Right lobe of liver (tissue), 6 donors: ENCODE results near the gene MAP10. TPM values are rescaled to one million over a fixed set of nuclear protein-coding genes. Genes with fewer than 3 reads are reported as not detected.

Experiments used
- ATAC-seq, 4 donors: fragments of 200-7000 bp; cut with Tn5 transposase; one replicate each; pipeline ENCODE4 v1.9.1; 2020; ENCODE audit warnings: mild to moderate bottlenecking in 4 of 4, moderate library complexity in 4 of 4
- DNase-seq, 3 donors: peaks; one replicate each; pipeline ENCODE4 v3.0.0-alpha.2; 2020
- H3K27ac ChIP-seq, 3 donors: fragments of 200-600 bp; one replicate each; pipeline ENCODE4 v1.8.0; 2022
- H3K27me3 ChIP-seq, 2 donors: fragments of 200-600 bp; one replicate each; pipeline ENCODE4 v1.8.0; 2022
- H3K36me3 ChIP-seq, 4 donors: fragments of 200-600 bp; sonication (generic) in 1 of 4; one replicate each; pipeline versions ENCODE4 v1.5.1 to v1.8.0; 2017 to 2022; ENCODE audit warnings: control low read depth in 1 of 4
- H3K4me1 ChIP-seq, 4 donors: fragments of 200-600 bp; sonication (generic) in 1 of 4; one replicate each; pipeline versions ENCODE4 v1.5.1 to v1.8.0; 2017 to 2022; ENCODE audit warnings: control low read depth in 1 of 4
- H3K4me3 ChIP-seq, 3 donors: fragments of 200-600 bp; one replicate each; pipeline ENCODE4 v1.8.0; 2022
- H3K9me3 ChIP-seq, 4 donors: fragments of 200-600 bp; sonication (generic) in 1 of 4; one replicate each; pipeline versions ENCODE4 v1.5.1 to v1.8.0; 2017 to 2022; ENCODE audit warnings: control low read depth in 1 of 4
- CTCF ChIP-seq, 4 donors: fragments of 200-600 bp in 3 of 4; fragments of 450-650 bp in 1 of 4; IDR thresholded peaks; one replicate each; pipeline versions ENCODE4 v1.5.1 to v1.8.0; 2016 to 2022; ENCODE audit warnings: antibody characterized with exemption in 4 of 4, mild to moderate bottlenecking in 2 of 4
- POLR2A ChIP-seq: fragments of 450-650 bp; IDR thresholded peaks from one replicate; pipeline ENCODE4 v1.6.1; 2017; ENCODE audit warnings: antibody characterized with exemption, mild to moderate bottlenecking
- WGBS: methylation state at CpG from one replicate; pipeline ENCODE4 v1.1.6; 2018; ENCODE audit warnings: low coverage, low lambda C conversion rate; ENCODE audit not compliant: insufficient coverage; ENCODE audit errors: missing lambda C conversion rate; 5-methylcytosine and 5-hydroxymethylcytosine counted together
- intact Hi-C, 2 donors: fragments of 100-400 bp; cut with DNase I; formaldehyde crosslinking; loops; one replicate each; pipeline versions ENCODE4 v1.11.2 to v1.14.1; 2022
- total RNA-seq, 6 experiments: library from RNA; depleted of rRNA in 2 of 6; stranded (reverse); fragments of >200 nt in 2 of 6; fragmentation: NEBNext Ultra II Directional in 3 of 6; extraction: Animal tissue kit (Norgen Biotek cat#: 25700) in 3 of 6; gene quantifications; one replicate each; pipeline versions ENCODE4 v1.1.0 to v1.2.4, GENCODE V29; 2016 to 2023
- donor health status: DM: no; HTN: yes; CAD: no.
- donor health status: DM: no; HTN: no; CAD: no.
- donor health status: DM: no; HTN: no; CAD: no.
- donor health status: DM: no; HTN: yes; CAD: no.
- donor health status: DM: no; HTN: yes; CAD: no.

The MAP10 gene
- total RNA-seq, 6 experiments from 2014 or later, result 1.5 to 3.0 (median 1.8) TPM

DNA sequence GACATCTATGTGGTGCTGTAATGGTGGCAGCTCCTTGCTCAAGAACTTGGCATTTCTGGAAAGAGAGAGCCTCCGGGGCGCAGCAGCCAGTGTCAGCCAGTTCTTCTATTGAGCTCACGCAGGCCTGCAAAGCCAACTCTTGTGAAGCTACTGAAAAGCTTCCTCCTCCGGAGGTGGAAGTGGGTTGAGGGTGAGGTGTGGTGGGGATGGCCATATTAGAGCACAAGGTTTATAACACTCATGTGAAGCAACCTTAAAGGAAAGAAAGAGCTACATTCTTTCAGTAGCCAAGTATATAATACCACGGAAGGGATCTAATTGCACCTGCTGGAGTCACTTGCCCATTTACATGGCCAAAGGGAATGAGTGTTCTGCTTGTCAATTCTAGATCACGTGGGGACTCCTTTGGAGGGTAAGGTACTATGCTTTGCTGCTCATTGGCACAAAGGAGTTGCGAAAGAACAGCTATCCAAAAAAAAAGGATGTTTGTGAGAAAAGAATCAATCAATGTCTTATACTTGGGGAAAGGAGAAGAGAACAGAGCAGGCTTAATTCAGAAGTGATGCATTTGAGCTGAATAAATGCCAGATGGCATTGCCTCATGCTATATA, 18.3 kb upstream of the MAP10 start:
- intact Hi-C loops, result no loop called here
- TF ChIP-seq POLR2A (no peak), CTCF (IDR thresholded peaks at IDR 0.05) (no peak)
- Histone ChIP-seq H3K36me3 (no peaks in the 10 kb centered on the region), H3K27me3 (no peaks in the 10 kb centered on the region), H3K4me3 (no peak overlapping the region), H3K9me3 (no peaks in the 10 kb centered on the region), H3K27ac (no peak overlapping the region), H3K4me1 (peaks cover 0 to 10% (median 0%) of the 10 kb centered on the region in 4 donors)
- no peak for DNase-seq
- no peak for ATAC-seq
- 79% methylated on average over 7 of the region's 7 CpGs for WGBS

DNA sequence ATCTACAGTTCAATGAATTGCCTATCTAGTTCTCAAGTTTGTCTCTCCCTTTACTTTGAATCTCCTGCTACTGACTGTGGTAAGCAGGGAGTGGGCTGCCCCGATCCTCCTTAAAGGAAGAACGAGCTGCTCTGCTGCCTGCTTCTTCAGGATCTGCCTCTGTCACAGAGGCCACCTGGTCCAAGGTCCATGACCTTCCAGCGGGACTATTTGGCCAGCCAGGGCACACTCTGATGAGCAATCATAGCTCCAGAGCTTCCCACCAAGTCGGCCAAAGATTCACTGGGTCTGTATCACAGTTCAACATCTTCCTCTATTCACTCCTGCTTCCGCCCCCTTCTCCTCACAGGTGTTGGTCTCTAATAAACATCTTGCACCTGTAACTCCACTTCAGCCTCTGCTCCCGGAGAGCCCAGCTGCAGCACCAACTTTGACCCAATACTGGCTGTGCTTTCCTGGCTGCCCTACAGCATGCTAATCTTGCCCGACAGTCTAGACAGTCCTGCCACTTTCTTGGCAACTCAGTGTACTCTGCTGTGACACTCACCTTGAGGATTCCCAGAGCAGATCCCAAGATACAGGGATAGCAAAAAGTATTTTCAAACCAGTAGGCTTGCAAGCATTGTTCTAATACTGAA, 16.9 kb upstream of the MAP10 start:
- no peak overlapping the region for H3K27ac ChIP-seq
- H3K27me3 ChIP-seq, result no peaks in the 10 kb centered on the region
- DNase-seq, result peak in 2 of 3 donors; percentile 28 to 62
- intact Hi-C loops, result no loop called here
- no peaks in the 10 kb centered on the region for H3K36me3 ChIP-seq
- ATAC-seq, result peak; percentile 40 to 88 (median 78)
- no peaks in the 10 kb centered on the region for H3K9me3 ChIP-seq
- TF ChIP-seq POLR2A, result no peak
- no peak for TF ChIP-seq CTCF (IDR thresholded peaks at IDR 0.05)
- 32% methylated on average over 6 of the region's 7 CpGs for WGBS
- peaks cover 0 to 10% (median 0%) of the 10 kb centered on the region in 4 donors for H3K4me1 ChIP-seq
- H3K4me3 ChIP-seq, result no peak overlapping the region

- ATAC-seq (no peak), DNase-seq (no peak)
- Histone ChIP-seq H3K27ac (no peak overlapping the region), H3K27me3 (no peaks in the 10 kb centered on the region), H3K9me3 (no peaks in the 10 kb centered on the region), H3K4me3 (no peak overlapping the region), H3K36me3 (no peaks in the 10 kb centered on the region), H3K4me1 (peaks cover 0 to 10% (median 0%) of the 10 kb centered on the region in 4 donors)
- no peak for TF ChIP-seq CTCF (IDR thresholded peaks at IDR 0.05)
- TF ChIP-seq POLR2A, result no peak
- intact Hi-C loops, result no loop called here
These were observed 15.6 kb upstream of the MAP10 start for GRCh38 chr1:232789651-232790050.

- H3K27me3 ChIP-seq, result no peaks in the 10 kb centered on the region
- DNase-seq (no peak), ATAC-seq (no peak)
- no peaks in the 10 kb centered on the region for H3K36me3 ChIP-seq
- peaks cover 0 to 10% (median 0%) of the 10 kb centered on the region in 4 donors for H3K4me1 ChIP-seq
- H3K9me3 ChIP-seq, result no peaks in the 10 kb centered on the region
- no peak overlapping the region for H3K27ac ChIP-seq
- TF ChIP-seq POLR2A, result no peak
- TF ChIP-seq CTCF (IDR thresholded peaks at IDR 0.05), result no peak
- intact Hi-C loops, result no loop called here
- H3K4me3 ChIP-seq, result no peak overlapping the region
These were observed 12.3 kb upstream of the MAP10 start for GRCh38 chr1:232792949-232793348.
